HG03558 (cell line): ENCODE measurements around the gene ZNF700.
"Not testable (repeated sequence)": the region's sequence is repeated elsewhere in the genome, so short reads cannot be mapped to it uniquely, and the experiment has no call there.

Source experiments
- ATAC-seq: cut with Tn5 transposase; IDR thresholded peaks from one replicate; pipeline ENCODE4 v1.9.1; 2021; ENCODE audit warnings: moderate number of reproducible peaks; ENCODE audit not compliant: unreplicated experiment; ENCODE audit errors: extremely low read depth

ZNF700 gene

DNA sequence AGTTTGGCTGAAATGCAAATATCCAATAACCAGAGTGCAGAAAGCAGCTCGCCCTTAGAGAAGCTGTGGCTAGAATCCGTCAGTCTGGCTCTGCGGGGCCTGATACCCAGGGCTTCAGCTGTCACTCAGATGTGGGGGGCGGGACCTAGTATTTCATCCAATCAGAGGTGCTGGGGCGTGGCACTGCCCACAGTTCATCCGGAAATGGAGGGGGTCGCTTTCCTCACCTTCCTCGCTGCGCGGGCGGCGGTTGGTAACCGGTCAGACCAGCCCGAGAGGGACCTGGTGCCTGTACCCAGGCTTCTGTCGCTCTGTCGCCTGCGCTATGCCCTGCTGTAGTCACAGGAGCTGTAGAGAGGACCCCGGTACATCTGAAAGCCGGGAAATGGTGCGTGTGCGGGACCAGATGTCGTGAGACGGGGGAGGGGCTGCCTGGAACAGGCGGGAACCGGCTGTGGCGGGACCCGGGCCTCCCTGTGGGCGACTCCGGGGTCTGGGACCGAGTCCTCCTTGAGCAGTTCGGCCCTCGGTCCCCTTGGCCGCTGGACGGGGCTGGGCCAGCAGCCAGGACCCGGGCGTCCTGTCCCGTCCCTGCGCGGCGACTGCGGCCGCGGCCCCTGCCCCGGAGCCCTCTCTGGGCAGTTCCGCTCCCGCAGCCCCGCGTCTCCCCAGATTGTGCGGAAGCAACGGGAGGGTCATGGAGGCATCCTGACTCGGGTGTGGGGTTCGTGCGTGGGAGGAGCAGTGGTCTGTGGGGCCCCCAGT is at the start of gene ZNF700:
Gene ZNF700 (plus strand): TSS at position 222 of the 765 bp plus-strand sequence. CDS start 104 bp downstream, at position 326.
- peak; percentile 55 for ATAC-seq

DNA sequence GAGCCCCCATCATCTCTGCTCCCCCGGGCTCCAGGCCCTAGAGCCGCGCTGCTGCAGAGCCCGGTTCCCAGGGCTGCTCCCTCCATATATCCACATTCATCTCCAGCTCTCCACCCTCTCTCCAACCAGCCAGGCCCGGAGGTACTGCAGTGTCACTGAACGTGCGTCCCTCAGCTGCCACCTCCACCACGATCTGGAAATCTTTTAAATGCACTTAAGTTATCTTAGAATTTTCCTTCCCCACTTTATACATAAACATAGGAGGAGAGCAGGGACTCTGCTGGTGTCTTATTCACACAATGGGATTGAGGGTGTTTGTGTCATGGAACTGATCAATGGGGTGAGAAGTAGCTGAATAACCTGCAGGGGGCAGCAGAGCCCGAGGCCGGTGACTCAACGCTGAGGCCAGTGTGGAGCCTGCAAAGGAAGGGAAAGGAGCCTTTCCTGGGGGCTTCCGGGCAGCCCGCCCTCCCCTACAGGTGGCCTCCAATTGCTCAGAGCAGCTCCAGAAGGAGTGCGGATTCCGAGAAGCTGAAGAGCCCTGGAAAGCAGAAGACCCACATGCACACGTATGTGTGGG is 45.1 kb upstream of the ZNF700 start:
- ATAC-seq, result not testable (repeated sequence)

DNA sequence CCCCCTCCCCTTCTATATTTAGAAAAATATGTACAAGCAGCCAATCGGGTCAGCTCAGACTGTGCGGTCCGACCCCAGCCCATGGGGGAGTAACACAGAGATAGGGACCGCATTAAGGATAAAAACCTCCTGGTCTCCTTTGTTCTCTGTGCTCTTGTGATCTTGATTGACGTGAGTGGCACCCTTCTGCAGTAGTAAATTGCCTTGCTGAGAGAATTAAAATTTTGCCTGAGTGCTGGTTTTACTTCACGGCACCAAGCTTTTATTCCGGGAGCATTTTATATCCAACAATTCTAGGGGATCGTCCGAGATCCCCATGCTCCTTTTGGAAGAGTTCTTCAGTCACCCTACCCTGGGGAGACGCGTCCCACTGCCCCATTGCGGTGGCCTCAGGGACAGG is 44.3 kb upstream of the ZNF700 start:
- ATAC-seq, result no peak

GRCh38 chr19:11881151-11881800 is 43.6 kb upstream of the ZNF700 start:
- ATAC-seq, result no peak

DNA sequence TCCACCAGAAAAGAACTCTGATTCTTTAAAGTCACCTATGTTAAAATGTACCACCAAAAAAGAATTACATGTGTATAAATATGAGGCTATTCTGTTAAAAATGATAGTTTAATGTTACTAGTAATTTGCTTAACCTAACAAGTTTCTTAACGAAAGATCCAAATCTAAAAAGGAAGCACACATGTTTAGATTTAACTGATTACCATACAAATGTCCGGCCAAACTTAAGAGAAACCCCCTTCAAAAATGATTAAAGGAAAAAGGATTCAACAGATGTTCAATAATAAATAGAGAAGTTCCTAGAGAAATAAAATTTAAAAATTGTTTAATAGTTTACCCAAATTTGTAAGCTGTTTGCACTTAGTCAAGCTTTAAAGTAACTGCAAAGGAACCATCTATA is 42.3 kb upstream of the ZNF700 start:
- no peak for ATAC-seq

- no peak for ATAC-seq
These were observed 37.7 kb upstream of the ZNF700 start for GRCh38 chr19:11887234-11887610.

GRCh38 chr19:11887611-11888531 is 37.0 kb upstream of the ZNF700 start, which contains the start of gene ZNF69:
Gene ZNF69, plus strand, starts transcription at chr19:11887782. Its CDS starts 142 bp downstream, at chr19:11887924.
- no peak for ATAC-seq

DNA sequence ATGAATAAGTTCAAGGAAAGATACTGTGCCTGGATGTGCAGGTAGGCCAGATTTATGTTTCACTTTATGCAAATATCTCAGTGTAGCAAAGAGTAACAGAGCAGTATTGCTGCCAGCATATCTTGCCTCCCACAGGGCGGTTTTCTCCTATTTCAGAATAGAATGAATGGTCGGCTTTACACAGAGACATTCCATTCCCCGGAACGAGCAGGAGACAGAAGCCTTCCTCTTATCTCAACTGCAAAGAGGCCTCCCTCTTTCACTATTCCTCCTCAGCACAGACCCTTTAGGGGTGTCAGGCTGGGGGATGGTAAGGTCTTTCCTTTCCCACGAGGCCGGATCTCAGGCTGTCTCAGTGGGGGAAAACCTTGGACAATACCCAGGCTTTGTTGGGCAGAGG is 35.0 kb upstream of the ZNF700 start:
- not testable (repeated sequence) for ATAC-seq

- no peak for ATAC-seq
These were observed 34.3 kb upstream of the ZNF700 start for GRCh38 chr19:11890634-11891033.

- no peak for ATAC-seq
These were observed 30.1 kb upstream of the ZNF700 start for GRCh38 chr19:11894851-11895250.

DNA sequence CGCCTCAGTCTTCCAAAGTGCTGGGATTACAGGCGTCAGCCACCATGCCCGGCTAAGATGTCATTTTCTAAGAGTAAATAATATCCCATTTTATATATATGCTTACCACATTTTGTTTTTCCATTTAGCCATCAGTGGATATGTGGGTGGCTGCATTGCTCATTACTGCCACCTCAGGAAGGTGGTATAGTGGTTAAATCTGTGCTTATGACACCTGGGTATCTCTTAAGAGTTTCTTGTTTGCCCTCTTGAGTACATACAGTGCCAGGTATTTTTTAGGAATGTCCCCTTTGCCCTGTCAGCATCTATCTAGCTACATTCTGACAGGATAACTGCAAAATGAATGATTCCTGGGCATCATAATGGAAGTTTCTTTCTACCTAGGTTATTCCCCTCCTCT is 22.7 kb upstream of the ZNF700 start:
- no peak for ATAC-seq

DNA sequence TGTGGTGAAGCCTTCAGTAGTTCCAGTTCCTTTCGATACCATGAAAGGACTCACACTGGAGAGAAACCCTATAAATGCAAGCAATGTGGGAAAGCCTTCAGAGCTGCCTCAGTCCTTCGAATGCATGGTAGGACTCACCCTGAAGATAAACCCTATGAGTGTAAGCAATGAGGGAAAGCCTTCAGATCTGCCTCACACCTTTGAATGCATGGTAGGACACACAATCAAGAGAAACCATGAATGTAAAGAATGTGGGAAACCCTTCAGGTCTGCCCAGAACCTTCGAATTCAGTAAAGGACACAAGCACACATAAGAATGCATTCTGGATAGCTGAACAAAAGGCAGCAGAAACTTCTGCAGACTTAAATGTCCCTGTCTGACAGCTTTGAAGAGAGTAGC is 19.0 kb upstream of the ZNF700 start:
- ATAC-seq, result no peak

GRCh38 chr19:11911937-11912336 is 13.0 kb upstream of the ZNF700 start:
- not testable (repeated sequence) for ATAC-seq

DNA sequence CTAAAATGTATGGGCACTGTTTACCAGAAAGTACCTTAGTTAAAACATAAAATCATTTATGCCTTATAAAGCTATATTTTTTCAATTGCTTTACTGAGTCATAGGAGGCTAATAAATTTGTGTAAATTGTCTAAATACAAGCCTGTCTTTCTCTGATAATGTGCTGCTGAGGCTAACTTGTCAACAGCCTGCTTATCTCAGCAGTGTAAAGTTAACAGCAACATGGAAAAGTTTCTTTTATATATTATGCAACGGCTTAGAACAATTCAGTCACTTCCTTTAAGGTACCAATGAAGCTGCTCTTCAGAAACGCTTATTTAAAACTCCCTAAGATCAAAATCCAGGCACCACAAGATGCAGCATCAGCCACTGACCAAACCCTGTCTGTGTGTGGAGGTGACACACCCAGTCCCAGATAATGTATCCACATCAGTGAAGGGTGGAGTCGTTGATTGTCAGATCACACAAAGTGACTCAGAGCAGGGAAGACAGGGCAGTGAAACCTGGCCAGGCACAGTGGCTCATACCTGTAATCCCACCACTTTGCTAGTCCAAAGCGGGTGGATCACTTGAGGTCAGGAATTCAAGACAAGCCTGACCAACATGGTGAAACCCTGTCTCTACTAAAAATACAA is 10.4 kb upstream of the ZNF700 start:
- not testable (repeated sequence) for ATAC-seq

DNA sequence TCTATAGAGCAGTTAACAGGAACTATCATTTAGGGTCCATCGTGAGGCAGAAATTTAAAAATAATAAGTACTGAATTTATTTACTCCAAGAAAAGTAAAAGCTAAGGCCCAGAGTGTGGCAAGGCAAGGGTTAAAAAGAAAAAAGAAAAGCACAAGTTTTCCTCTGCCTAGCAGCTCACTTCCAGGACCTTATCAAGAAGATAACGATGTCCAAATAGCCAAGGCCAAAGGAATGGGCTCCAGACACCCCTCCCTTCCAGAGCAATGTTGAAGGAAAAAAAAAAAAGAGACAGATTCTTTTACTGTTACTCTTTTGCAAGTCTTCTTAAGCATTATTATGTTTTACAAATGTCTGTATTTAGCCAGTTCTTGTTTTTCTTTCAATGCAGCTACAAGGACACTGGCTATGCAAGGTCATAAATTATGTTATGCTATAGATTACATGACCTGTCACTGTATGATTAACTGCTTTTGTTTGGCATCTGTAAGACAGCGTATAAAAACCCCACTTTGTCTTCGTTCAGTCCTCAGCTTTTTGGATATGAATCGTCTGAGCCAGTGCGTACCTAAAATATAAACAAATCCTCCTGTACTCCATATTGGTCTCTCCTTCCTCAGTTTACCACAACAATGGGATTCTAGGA is 2.9 kb upstream of the ZNF700 start:
- ATAC-seq, result no peak

DNA sequence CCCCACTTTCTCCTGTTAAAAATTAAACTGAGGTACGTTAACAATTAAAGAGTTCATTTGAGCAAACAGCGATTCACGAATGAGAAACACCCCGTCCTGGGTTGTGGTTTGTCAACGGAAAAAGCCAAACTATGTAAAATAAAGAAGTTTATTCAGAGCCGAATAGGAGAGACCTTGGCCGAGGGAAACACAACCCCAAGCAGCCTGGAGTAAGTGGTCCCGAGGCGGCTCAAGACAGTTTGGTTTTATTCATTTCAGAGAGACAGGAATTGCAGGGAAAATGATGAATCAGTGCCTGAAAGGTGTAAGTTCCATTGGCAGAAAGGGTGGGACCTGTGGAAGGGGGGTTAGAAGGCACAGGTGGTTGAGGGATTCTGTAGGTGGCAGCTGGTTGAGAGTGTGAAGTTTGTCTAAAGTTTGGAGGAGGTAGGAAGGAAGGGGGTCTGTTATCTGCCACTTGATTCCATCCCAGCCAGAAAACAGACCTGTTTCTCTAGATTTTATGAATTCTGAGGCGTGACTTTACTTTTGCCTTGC is 812 bp downstream of the ZNF700 start:
- not testable (repeated sequence) for ATAC-seq

DNA sequence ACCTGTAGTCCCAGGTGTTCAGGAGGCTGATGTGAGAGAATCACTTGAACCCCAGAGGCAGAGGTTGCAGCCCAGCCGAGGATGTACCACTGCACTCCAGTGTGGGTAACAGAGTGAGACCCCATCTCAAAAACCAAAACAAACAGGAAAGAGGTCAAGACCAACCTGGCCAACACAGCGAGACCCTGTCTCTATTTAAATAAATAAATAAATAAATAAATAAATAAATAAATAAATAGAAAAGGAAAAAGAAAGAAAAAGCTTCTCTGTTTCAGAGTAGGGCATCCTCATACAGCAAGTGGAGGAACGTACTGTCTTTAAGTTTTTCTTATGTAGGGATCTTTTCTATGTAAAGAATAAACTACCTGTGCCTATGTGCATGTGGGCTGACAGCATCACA is 2.3 kb downstream of the ZNF700 start:
- ATAC-seq, result no peak

GRCh38 chr19:11931051-11931450 is 6.1 kb downstream of the ZNF700 start:
- no peak for ATAC-seq

DNA sequence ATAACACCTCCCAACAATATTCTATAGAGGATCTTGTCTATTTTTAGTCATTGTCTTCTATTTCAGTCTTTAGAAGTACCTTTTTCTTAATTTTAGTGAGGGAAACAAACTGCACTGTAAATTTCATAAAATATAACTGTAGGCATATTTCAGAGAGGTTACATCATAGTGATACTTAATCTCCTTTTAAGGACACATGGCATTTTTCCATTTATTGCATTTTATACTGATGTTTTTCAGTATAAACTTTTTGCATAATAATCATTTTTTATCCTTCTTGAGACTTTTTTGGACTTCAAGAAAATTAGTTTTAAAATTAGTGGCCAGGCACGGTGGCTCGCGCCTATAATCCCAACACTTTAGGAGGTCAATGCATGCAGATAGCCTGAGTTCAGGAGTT is 6.6 kb downstream of the ZNF700 start:
- no peak for ATAC-seq
